GM21360 (cell line): ENCODE measurements around the gene ELAPOR2.
"Not testable (repeated sequence)": the region's sequence is repeated elsewhere in the genome, so short reads cannot be mapped to it uniquely, and the experiment has no call there.

Experiments
- ATAC-seq: cut with Tn5 transposase; IDR thresholded peaks from one replicate; pipeline ENCODE4 v1.9.1; 2021; ENCODE audit warnings: mild to moderate bottlenecking, moderate library complexity; ENCODE audit not compliant: unreplicated experiment

ELAPOR2 gene

GRCh38 chr7:87048839-87049238 lies 10.6 kb downstream of the ELAPOR2 start:
- ATAC-seq, result no peak

GRCh38 chr7:87046456-87046855 lies 13.0 kb downstream of the ELAPOR2 start:
- no peak for ATAC-seq

GRCh38 chr7:87044713-87045112 lies 14.7 kb downstream of the ELAPOR2 start:
- not testable (repeated sequence) for ATAC-seq

GRCh38 chr7:87041586-87041985 lies 17.9 kb downstream of the ELAPOR2 start:
- not testable (repeated sequence) for ATAC-seq

GRCh38 chr7:87039691-87040299 lies 19.7 kb downstream of the ELAPOR2 start:
- not testable (repeated sequence) for ATAC-seq

GRCh38 chr7:87038993-87039690 lies 20.3 kb downstream of the ELAPOR2 start:
- no peak for ATAC-seq

- ATAC-seq, result no peak
Measured at GRCh38 chr7:87036985-87037384, 22.5 kb downstream of the ELAPOR2 start.

- ATAC-seq, result peak; percentile 42
Measured at GRCh38 chr7:87032604-87033339, 26.7 kb downstream of the ELAPOR2 start.

- no peak for ATAC-seq
Measured at GRCh38 chr7:87029078-87029477, 30.4 kb downstream of the ELAPOR2 start.

GRCh38 chr7:87028636-87029035 lies 30.8 kb downstream of the ELAPOR2 start:
- no peak for ATAC-seq

- ATAC-seq, result peak; percentile 93
Measured at GRCh38 chr7:87027900-87028299, 31.6 kb downstream of the ELAPOR2 start.

GRCh38 chr7:87021285-87021684 lies 38.2 kb downstream of the ELAPOR2 start:
- ATAC-seq, result no peak

GRCh38 chr7:87016606-87017005 lies 42.8 kb downstream of the ELAPOR2 start:
- ATAC-seq, result no peak

- no peak for ATAC-seq
Measured at GRCh38 chr7:87013840-87014190, 45.6 kb downstream of the ELAPOR2 start.

- no peak for ATAC-seq
Measured at GRCh38 chr7:87013136-87013839, 46.2 kb downstream of the ELAPOR2 start.
